Measurements from ENCODE around the gene MUSTN1. TPM values are rescaled to one million over a fixed set of nuclear protein-coding genes. Genes with fewer than 3 reads are reported as not detected.

MUSTN1 gene
- total and polyA plus RNA-seq, 2 donors (not counting 3 experiments of a cell fraction or from before 2014, with no cell fraction given) = 1.1 to 2.2 TPM

DNA sequence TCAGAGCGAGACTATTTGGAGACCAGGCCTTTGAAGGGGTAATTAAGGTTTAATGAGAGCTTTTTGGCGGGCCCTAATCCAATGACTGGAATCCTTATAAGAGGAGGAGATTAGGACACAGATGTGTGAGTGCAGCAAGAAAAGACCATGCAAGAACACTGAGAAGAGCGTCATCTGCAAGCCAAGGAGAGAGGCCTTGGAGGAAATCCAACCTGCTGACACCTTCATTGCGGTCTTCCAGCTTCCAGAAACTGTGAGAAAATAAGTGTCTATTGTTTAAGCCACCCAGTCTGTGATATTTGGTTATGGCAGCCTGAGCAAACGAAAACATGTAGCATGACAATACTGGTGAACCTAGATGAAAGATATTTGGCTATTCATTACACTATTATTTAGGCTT, 23.0 kb upstream of the MUSTN1 start:
- intact Hi-C loops (cut with micrococcal nuclease) (no loop called here), dilution Hi-C loops (cut with MboI; ENCODE audit: extremely low pct_ligation_motif_present, low sequenced_read_pairs) (no loop called here)
- ChIA-PET POLR2A (no interaction called here), CTCF (no interaction called here)
- Histone ChIP-seq H4K20me1 (replicated peaks; ENCODE audit: control insufficient read depth, extremely low read depth, insufficient read depth, low read length) (no peaks in the 10 kb centered on the region), H3K27me3 (ENCODE audit: control insufficient read depth in 2 of 2, insufficient read depth in 2 of 2, low read length in 2 of 2) (no peaks in the 10 kb centered on the region), H3K27ac (ENCODE audit: insufficient read depth, low read depth, low read length) (no peak overlapping the region), H2AFZ (ENCODE audit: low read depth, low read length) (no peak overlapping the region), H3K4me1 (ENCODE audit: control insufficient read depth, extremely low read depth, insufficient read depth, low read length) (no peaks in the 10 kb centered on the region), H3K9me3 (replicated peaks; ENCODE audit: control insufficient read depth, insufficient read depth, low read length) (no peaks in the 10 kb centered on the region), H3K36me3 (ENCODE audit: control insufficient read depth in 2 of 2, extremely low read depth in 1 of 2, insufficient read depth in 2 of 2, low read length in 2 of 2) (no peaks in the 10 kb centered on the region), H3K9me1 (replicated peaks; ENCODE audit: control insufficient read depth, extremely low read depth, insufficient read depth, low read length) (no peaks in the 10 kb centered on the region), H3K9ac (replicated peaks; ENCODE audit: extremely low read depth, insufficient read depth, low read length) (no peak overlapping the region), H3K4me2 (ENCODE audit: insufficient read depth, low read length) (no peak overlapping the region), H3K4me3 (replicated peaks in 1 of 3; ENCODE audit: insufficient read depth in 1 of 3, low read depth in 1 of 3, low read length in 3 of 3) (no peak overlapping the region), H3K79me2 (ENCODE audit: control insufficient read depth, insufficient read depth, low read length) (no peaks in the 10 kb centered on the region)
- no peak for DNase-seq (ENCODE audit: low read depth, low spot score)
- FAIRE-seq = peak; percentile 8
- no TSS peak for BruUV-seq (replicated peaks)
- no peak for TF ChIP-seq JUN (IDR thresholded peaks at IDR 0.05; ENCODE audit: borderline replicate concordance, insufficient read depth, insufficient read length, low read depth)
- TF ChIP-seq, protein P1, sequence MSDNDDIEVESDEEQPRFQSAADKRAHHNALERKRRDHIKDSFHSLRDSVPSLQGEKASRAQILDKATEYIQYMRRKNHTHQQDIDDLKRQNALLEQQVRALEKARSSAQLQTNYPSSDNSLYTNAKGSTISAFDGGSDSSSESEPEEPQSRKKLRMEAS (IDR thresholded peaks at IDR 0.05; ENCODE audit: insufficient read depth, insufficient read length) = no peak
- TF ChIP-seq, protein P2, sequence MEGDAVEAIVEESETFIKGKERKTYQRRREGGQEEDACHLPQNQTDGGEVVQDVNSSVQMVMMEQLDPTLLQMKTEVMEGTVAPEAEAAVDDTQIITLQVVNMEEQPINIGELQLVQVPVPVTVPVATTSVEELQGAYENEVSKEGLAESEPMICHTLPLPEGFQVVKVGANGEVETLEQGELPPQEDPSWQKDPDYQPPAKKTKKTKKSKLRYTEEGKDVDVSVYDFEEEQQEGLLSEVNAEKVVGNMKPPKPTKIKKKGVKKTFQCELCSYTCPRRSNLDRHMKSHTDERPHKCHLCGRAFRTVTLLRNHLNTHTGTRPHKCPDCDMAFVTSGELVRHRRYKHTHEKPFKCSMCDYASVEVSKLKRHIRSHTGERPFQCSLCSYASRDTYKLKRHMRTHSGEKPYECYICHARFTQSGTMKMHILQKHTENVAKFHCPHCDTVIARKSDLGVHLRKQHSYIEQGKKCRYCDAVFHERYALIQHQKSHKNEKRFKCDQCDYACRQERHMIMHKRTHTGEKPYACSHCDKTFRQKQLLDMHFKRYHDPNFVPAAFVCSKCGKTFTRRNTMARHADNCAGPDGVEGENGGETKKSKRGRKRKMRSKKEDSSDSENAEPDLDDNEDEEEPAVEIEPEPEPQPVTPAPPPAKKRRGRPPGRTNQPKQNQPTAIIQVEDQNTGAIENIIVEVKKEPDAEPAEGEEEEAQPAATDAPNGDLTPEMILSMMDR (IDR thresholded peaks at IDR 0.05; ENCODE audit: extremely low read depth in 1 of 2, insufficient read depth in 1 of 2, low read depth in 1 of 2, low read length in 2 of 2) = no peak
- no peak for TF ChIP-seq EZH2 (IDR thresholded peaks at IDR 0.05; ENCODE audit: borderline replicate concordance, low read depth, low read length, severe bottlenecking)
- TF ChIP-seq GATA2 (IDR thresholded peaks at IDR 0.05; ENCODE audit: insufficient read depth, insufficient read length, low read depth, low read length) = no peak
- no peak for TF ChIP-seq FOS (IDR thresholded peaks at IDR 0.05; ENCODE audit: borderline replicate concordance, insufficient read depth, low read length)
- TF ChIP-seq MYC (IDR thresholded peaks at IDR 0.05; ENCODE audit: low read depth, low read length) = no peak
